GM19463 (cell line): ENCODE data around the gene HSPB7.
A peak's percentile ranks its signal among the peaks of the same experiment; 100 is the strongest.
"Not testable (repeated sequence)": the region's sequence is repeated elsewhere in the genome, so short reads cannot be mapped to it uniquely, and the experiment has no call there.

Experiments
- ATAC-seq: cut with Tn5 transposase; IDR thresholded peaks from one replicate; pipeline ENCODE4 v1.9.1; 2021; ENCODE audit warnings: mild to moderate bottlenecking, moderate library complexity; ENCODE audit not compliant: unreplicated experiment

The HSPB7 gene

DNA sequence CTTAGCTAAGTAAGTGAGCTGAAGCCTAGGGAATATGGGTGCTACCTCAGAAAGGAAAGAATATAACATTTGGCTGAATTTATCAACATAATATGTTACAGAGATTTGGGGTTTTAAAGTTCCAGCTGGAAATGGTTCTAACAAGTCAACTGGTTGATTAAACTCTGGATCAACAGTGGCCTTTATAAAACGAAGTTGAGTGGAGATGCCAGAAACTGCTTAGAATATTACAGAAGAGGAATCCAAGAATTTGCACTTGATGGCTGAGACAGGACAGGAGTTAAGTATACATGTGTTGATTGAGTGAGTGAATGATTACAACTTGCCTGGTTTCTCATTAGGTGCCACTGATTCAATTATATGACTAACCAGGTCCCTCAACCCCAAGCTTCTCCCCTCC is 34.6 kb downstream of the HSPB7 start:
- no peak for ATAC-seq

DNA sequence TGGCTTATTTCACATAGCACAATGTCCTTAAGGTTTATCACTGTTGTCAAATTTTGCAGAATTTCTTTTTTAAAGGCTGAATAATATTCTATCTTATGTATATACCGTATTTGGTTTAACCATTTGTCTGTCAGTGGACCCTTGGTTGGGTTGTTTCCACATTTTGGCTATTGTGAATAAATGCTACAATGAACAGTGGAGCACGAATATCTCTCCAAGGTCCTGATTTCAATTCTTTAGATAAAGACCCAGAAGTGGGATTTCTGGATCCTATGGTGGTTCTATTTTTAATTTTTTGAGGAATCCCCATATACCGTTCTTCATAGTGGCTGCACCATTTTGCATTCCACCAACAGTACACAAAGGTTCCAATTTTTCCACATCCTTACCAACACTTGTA is 36.2 kb downstream of the HSPB7 start:
- no peak for ATAC-seq

DNA sequence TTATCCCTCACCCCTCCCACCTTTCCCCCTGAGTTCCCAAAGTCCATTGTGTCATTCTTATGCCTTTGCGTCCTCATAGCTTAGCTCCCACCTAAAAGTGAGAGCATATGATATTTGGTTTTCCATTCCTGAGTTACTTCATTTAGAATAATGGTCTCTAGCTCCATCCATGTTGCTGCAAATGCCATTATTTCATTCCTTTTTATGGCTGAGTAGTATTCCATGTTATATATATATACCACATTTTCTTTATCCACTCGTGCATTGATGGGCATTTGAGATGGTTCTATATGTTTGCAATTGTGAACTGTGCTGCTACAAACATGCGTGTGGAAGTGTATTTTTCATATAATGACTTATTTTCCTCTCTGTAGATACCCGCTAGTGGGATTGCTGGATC is 39.9 kb downstream of the HSPB7 start:
- ATAC-seq, result not testable (repeated sequence)

DNA sequence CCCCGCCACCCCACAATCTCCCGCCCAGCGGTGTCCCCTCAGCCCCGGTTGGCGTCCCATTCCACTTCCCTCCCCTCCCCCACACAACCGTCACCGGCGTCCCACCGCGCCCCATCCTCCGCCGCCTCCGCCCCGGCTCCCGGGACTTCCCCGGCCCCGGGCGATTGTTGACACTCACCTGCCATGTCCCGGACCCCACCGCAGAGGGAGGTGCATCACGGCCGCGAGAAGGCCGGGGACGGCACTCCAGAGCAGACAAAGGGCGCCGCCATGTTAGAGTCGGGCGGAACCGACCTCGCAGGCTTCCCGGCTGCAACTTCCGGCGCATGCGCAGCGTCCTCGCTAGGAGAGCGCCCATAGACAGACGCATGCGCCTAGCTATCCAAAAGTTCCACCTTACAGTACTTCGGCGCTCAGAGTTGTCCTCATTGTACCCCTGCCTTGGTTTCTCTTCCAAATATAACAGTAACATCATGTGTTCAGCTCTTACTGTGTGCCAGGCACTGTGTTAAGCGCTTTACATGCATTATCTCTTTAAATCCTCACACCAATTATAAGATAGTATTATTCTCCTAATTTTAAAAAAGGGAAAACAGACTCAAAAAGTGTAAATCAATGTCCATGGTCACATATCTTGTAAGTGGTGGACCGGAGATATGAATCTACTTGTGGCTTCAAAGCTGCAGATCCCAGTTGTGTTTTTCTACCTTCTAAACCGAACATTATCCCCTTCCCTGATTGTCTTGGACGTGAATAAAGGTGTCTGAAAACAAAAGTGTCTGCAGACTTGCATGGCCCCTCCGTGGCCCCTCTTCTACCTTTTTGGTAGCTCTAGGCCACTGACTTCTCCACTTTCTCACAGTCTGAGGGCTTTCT is 41.8 kb downstream of the HSPB7 start, which contains the start of gene ZBTB17:
ZBTB17 (minus strand) TSS at position 297 of the 876 bp plus-strand sequence. CDS start 27,606 bp downstream, outside the sequence.
- peak; percentile 81 for ATAC-seq

DNA sequence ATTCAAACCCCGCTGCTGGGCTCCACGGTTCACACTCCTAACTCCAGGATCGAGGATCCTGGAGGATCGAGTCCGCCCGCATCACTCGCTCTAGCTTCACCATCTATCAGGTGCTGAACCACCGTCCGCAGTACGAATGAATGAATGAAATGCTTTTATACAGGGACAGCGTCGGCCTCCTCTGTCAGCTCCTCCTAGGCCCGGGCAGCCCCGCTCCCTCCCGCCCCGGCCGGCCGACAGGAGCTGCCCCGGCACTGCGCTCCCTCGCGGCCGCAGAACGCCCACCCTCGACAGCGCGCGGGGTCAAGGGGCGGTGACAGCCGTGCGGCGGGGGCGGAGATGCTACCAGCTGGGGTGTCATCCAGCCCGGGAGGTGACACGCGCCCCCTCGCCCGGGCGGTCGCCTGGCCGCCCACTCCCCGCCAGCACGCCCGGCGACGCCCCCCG is 42.5 kb downstream of the HSPB7 start:
- ATAC-seq, result peak; percentile 59

DNA sequence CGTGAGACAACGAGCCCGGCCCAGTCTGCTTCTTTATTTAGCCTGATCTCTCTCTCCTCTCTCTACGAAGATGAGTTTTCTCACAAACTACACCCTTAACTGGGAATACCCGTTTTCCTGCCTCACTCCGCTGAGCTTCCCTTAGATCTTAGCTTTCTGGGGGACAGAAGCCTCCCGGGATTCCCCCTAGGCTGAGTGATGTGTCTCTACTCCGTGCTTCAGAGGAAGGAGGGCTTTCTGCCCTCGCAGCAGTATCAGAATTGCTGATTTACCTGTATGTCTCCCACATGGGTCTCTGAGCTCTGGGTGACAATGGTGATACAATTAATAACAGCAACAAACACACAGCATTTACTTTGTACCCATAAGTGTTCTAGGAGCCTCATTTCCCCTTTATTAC is 43.0 kb downstream of the HSPB7 start:
- ATAC-seq, result peak; percentile 31

DNA sequence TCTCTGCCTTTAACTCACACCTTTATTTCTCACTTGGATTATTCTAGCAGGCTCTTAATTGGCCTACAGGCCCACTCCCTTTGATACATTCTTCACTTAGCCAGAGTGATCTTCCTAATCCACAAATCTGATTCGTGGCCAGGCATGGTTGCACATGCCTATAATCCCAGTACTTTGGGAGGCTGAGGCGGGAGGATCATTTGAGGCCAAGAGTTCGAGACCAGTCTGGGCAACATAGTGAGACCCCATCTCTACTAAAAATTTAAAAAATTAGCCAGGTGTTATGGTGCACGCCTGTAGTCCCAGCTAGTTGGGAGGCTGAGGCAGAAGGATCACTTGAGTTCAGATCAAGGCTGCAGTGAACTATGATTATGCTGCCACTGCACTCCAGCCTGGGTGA is 44.1 kb downstream of the HSPB7 start:
- ATAC-seq, result no peak

DNA sequence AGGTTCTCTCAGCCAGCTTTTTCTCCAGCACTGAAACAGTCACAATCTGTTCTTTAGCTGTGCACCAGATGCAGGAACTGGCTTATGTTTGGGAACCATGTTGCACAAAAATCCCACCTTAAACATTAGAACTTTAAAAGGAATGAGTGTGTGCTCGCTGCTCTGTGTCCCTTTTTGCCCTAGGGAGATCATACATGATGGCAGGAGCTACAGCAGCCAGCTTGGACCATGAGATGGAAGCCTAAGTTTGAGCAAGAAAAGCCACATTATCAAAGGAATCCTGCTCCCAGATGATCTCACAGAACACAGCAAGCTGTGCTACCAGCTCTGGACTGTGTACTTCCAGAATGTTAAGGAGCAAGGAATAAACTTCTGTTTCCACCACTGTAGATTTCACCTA is 45.4 kb downstream of the HSPB7 start:
- no peak for ATAC-seq

DNA sequence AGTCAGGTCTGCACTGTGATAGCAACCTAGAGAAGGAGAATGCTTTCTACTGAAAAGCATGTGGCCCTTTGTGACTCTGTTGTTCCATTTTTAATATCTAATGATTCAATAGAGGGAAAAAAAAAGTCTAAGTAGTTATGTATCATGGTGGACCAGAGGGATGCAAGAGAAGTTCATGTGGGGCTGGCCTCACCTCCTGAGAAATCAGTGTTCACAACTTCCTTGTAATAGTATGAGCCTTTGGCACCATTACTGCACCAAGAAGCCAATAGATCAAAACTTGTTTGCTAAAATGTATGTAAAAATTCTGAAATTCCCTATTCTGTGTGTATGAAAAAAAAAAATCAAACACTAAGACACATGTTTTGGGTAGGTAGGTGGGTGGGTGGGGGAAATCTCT is 46.9 kb downstream of the HSPB7 start:
- ATAC-seq, result no peak

DNA sequence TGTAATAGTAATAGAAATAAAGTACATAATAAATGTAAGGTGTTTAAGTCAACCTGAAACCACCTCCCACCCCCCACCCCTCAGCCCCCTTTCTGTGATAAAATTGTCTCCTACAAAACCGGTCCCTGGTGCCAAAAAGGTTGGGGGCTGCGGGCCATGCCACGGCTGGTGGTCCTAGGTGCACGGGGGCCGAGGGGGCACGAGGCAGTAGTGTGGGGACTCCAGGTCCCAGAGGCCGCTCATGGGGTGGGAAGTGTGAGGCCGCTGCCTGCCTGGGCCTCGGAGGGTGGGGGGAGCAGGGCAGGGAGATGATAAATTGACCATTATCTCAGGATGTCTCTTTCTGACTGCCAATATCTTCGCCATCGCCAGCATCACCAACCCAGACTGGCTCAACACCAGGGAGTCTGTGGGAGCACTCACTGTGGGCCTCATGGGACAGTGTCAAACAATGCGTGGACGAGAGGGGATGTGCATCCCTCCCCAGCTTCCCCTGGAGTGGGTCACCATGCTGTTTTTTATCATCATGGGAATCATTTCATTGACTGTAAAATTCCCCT is 48.4 kb downstream of the HSPB7 start:
- ATAC-seq, result no peak

DNA sequence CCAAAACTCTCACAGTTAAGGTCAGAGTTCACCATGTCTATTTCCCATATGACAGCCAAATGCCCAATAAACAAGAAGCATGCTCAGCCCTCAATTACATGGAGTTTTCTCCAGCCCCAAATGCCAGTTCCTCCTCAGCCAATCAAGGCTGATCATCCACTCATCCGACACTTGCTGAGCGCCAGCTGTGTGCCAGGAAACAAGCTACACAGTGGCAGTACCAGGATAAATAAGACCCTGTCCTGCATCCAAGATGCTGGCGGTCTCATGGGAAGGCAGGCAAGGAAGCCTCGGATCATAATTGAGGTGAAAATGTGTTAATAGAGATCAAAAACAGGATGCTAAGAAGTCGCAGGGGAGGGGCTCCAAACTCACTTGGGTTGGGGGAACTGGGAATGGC is 49.7 kb downstream of the HSPB7 start:
- no peak for ATAC-seq

DNA sequence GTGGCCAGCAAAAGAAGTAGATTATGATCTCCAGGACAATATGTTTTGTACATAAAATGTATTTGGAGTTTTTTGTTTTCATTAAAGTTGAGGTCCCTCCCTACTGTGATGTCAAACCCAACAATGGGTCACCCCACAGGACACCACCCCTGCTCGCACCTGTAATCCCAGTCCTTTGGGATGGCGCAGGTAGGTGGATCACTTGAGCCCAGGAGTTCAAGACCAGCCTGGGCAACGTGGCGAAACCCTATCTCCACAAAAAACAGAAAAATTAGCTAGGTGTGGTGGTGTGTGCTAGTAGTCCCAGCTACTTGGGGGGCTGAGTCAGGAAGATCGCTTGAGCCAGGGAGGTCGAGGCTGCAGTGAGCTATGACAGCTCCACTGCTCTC is 50.9 kb downstream of the HSPB7 start:
- ATAC-seq, result no peak

DNA sequence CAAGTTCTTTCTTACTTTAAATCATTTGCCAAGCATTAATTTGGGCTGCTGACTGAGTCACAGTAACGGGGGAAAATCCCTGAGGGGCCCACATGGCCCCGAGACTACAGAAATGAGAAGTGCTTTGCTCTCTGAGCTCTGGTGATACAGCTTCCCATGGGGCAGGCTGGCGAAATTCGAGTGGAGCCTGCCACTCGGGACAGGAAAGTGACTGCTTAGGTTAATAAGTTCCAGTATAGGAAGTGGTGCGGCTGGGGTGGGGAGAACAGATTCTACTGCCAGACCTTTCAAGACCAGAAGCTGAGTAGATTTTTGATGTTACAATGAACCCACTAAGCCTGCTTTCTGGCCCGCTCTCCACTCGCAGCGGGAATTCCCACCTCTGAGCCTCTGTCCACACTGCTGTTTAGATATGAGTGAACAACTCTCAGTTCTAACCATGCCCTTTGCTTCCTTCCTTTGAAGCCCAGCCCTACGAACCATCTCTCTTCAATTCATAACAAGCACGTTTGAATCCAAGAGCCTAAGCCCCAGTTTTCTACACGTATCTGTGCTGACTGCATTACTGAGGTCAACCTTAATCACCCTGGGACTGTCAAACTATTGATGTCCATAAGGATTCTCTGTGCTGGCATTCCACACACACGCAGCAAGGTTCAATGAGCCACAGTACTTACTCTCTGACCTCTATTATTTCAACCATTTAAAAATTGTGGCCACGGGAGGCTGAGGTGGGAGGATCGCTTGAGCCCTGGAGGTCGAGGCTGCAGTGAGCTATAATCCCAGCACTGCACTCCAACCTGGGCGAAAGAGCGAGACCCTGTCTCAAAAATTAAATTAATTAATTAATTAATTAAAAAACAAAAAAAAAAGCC is 51.5 kb downstream of the HSPB7 start:
- ATAC-seq, result peak; percentile 74

DNA sequence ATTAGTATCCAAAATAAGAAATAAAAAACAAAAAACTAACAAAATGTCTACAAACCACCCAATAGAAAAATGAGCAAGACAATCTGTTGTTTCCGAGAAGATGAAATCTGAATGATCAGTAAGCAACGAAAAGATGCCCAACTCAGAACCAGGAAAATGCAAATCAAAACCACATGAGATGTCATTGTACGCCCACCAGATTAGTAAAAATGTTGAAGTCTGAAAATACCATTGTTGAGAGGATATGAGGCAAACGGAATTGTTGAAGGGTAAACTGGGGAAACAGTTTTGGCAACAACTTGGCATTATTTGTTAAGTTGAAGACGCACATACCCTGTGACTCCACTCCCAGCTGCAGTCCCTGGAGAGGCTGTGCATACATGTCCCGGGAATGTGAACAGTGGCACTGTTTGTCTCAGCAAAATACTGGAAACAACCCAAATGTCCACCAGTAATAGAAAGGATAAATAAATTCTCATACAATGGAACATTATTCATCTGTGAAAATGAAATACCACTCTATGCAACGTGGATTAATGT is 52.5 kb downstream of the HSPB7 start:
- ATAC-seq, result no peak
